Measurements from ENCODE around the gene RUVBL2.
A peak's percentile ranks its signal among the peaks of the same experiment; 100 is the strongest.
"Not testable (repeated sequence)": the region's sequence is repeated elsewhere in the genome, so short reads cannot be mapped to it uniquely, and the experiment has no call there.

The RUVBL2 gene

DNA sequence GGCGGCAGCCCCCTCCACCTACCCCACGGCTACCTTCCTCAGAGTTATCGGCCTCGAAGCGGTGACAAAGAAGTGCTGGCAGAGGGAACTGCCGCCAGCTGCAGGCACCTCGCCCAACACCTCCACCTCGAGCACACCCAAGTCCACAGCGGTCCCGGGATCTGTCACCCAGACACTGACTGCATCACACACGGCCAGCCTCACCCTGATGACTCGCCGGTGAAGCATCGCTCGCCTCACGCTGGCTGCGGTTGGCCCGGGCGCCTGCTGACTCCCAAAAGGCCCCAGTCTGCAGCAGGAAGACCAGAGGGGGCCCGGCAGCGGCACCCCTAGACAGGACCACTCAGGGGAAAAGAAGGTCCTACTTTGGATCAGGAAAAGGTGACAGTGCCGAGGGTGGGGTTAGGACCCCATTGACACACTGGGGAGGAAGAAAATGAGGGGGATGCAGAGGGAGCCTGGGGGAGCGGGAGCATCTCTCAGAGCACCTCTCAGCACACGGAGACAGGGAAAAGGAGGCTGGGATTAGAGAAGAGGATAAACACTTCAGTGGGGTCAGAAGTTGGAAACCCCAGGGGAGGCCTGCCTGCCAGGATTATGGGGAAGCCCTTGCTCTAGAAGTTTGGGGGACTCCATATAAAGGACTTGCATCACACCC lies 56.8 kb downstream of the RUVBL2 start:
- DNase-seq, result peak; percentile 51

DNA sequence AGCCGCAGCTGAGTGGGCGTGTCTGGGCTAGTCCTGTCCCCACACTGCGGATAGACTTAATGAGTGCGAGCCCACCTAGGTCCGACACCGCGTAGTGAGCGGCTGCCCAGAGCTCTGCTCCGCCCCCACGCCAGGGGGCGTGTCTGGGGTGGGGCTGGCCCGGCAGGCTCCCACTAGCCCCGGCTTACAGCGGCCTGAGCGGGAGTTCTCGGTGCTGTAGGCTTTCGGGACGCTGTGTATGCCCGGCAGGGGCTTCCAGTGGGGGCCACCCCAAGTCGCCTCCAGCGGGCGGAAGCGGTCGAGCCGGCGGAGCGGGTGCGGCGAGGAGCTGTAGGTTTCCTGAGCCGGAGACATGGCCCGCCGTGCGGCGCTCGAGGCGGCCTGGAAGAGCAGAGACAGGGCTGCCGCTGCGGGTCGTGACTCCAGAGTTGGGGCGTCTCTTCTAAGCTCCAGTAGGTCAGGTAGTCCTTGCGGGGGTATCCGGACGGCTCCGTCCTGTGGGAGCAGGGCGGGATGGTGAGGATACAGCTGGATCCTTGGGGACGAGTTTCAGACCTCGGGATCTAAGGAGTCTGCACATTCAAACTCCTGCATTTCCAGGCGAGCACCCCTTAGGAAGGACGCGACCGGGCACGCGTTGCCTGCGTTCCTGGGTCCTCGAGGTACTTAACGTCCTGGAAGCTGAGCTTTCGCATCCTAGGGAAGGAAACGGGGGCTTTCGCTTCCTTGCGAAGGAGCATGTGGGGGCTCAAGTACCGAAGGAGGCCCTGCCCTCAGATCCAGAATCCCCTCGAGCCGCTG lies 62.6 kb downstream of the RUVBL2 start:
- DNase-seq, result no peak

DNA sequence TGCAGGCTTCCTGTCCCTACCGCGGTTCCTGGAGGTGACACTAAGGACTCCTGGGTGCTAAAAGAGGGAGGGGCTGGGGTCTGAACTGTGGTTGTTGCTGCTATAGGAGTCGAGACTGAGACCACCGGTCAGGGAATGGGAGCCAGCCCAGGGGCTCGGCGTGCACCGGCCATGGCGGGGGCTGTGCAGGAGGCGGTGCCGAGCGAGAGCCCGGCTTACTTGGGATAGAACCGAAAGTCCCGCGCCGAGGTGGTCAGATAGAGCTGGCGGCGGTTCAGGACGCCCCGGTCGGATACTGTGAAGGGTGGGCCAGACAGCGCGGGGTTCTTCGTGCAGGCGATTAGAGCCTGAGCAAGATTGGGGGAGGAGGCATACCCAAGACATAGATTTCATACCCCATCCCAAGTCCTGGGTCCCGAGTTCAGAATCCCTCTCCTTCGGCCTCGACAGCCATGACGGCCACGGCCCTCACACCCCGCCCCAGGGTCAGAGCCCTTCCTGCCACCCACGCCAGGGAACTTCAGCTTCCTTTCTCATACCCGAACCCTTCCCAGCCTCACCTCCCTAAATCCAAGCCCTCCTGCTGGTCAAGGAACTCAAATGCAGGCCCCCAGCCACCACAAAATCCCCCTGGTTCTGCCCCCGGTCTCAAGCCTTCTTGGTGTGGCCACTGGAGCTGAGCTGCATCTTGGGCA lies 63.4 kb downstream of the RUVBL2 start:
- DNase-seq, result not testable (repeated sequence)

DNA sequence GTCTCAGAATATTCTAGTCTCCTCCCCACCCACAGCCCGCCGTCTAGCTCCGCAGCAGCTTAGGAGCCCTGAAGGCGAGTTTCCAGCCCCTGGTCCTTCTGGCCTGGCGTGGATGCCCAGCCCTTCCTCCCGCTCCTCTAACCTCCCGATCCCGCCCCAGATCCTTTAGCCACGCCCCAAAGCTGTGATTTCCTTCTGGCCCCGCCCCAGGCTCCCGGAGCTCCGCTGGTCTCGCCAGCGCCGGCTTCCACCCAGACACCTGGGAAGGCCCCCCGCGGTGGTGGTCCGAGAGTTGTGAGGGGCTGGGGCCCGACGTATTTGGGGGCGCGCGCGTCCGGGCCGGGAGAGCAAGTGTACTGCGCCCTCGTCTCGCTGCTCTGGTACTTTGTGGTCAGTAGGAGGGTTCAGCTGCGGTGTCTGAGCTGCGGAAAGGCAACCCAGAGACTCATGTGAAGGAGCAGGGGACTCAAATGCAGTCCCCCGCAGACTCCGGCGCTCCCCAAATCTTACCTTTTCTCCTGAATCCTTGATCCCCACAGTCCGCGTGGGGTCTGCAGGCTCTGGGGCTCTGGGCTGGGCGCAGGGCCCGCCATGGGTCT lies 64.0 kb downstream of the RUVBL2 start, which contains the start of gene CGB7:
TSS of gene CGB7 (minus strand) at position 114 of the 599 bp plus-strand sequence. CDS start 2,374 bp downstream, outside the sequence.
- peak; percentile 67 for DNase-seq

DNA sequence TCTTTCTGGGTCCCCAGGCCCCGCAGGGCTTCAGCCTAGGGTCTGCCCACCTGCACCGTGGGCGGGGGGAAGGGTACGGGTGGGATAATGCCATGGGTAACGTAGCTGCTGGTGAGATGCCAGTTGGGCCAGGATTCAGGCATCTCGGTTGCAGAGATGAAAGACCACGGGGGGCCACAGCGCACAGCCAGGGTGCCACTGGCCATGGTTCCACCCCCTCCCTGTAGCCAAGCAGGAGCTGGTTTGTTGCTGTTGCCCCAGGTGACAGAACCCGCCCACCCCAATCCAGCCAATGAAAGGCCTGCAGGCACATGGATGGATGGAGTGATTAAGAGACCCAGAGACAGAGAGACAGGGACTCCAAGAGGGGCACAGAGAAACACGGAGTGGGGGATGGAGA lies 64.9 kb downstream of the RUVBL2 start:
- DNase-seq, result no peak

DNA sequence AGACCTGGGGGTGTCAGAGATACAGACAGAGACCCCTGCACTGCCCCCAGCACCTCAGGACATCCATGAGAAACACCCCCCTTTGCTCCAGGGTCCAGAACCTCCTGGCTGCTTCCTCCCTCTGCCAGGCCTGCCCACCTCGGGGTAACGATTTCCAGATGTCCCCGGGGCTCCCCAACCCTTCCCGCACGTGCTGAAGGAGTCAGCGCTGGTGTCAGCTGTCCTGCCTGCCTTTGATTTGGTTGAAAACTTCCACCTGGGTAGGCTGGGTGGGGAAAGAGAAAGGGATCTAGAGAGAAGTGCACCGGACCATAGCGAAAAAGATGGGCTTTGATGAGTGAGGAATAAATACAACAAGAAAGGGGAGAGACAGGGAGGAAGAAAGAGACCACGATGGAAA lies 65.4 kb downstream of the RUVBL2 start:
- DNase-seq, result no peak

DNA sequence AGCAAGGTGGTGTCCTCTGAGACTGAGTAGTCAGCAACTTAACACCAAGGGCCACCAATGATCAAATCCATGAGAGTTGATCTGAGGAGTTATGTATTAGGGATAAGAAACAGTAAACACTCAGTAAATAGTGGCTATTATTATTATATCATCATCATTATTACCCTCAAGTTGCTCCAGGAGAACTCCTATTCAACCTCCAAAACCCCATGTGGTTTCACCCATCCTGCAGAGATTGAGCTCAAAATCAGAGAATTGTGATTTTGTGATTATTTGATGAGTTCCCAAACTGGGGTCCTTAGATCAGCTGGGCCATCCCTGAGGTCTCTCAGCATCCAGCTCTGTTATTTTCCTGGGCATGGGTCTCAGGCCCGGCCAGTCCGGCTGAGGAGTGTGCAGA lies 67.3 kb downstream of the RUVBL2 start:
- no peak for DNase-seq

DNA sequence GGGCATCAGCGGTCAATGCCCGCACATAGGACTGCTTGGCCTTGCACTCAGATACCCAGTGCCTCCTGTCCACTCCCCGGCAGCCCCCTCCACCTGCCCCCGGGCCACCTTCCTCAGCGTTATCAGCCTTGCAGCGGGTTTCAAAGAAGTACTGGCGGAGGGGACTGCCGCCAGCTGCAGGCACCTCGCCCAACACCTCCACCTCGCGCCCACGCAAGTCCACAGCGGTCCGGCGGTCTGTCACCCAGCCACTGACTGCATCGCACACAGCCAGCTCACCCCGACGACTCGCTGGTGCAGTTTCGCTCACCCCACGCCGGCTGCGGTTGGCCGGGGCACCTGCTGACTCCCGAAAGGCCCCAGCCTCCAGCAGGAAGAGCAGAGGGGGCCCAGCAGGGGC lies 67.8 kb downstream of the RUVBL2 start:
- DNase-seq, result no peak

DNA sequence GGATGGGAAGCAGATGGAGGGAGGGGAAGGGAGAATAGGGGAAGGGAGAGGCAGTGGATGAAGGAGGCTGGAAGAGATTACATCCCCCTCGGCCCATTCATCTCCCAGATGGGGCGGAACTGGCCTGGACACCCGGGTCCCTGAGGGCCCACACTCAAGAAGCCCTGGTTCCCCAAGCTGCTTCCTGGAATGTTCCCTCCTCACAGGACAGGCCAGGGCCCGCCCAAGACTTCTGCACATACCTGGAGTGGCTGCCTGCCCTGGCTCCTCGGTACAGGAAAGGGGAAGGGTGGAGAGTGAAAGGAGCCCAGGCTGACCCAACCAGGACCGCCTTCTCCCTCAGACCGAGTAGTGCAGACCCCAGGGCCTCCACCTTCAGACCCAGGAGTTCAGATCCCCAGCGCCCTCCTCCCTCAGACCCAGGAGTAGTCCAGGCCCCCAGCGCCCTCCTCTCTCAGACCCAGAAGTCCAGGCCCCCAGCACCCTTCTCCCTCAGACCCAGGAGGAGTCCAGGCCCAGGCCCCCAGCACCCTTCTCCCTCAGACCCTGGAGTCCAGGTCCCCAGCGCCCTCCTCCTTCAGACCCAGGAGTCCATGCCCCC lies 70.4 kb downstream of the RUVBL2 start:
- DNase-seq, result no peak

DNA sequence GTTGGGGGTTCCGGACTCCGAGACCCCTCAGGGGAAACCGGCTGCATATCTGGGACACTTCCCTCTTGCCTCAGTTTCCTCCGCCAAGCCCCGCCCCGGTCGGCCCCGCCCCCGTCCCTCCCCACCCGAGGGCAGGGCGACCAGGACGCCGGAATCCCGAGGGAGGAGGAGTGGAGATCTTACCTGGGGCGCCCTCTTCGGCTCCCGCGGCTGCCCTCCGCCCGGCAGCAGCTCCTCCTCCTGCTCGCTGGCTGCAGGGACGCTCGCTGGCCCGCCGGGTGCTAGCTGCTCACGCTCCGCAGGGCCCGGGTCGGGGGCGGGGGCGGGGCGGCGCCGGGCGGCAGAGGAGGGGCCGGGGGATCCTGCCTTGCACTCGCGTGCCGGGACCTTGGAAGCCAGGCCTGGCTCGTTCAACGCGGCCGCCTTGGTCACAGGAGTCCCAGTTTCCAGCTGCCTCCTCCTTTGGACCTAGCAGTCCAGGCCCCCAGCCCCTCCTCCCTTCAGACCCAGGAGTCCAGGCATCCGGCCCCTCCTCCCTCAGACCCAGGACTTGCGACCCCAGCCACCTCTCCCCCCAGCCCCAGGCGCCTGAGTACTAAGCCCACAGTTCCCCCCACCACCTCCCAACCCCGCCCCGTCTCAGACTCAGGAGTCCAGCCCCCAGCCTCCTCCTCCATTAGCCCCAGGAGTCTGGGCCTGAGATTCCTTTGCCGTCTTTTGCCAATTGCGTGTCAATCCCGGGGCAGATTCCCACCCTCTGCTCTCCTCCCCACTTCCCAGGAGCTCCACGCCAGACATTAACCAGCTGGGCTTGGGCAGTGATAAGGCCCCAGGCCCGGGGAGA lies 71.3 kb downstream of the RUVBL2 start, which contains the start of gene NTF4:
TSS of gene NTF4 (minus strand) at position 51 of the 844 bp plus-strand sequence. CDS start 2,821 bp downstream, outside the sequence.
- peak; percentile 53 for DNase-seq
